Neural crest cell (in vitro differentiated cells): ENCODE measurements around the gene HMCN2. TPM values are rescaled to one million over a fixed set of nuclear protein-coding genes. Genes with fewer than 3 reads are reported as not detected.
A peak's percentile ranks its signal among the peaks of the same experiment; 100 is the strongest.

Source experiments
- DNase-seq: peaks from one replicate; pipeline ENCODE4 v3.0.0; 2021; ENCODE audit warnings: low read depth, mixed read lengths, low spot score
- H3K27ac Mint-ChIP-seq: one replicate; pipeline ENCODE4 v1.8.0; 2021; ENCODE audit warnings: mild to moderate bottlenecking, mixed read lengths; ENCODE audit not compliant: unreplicated experiment
- H3K27me3 Mint-ChIP-seq: 2 replicates; pipeline ENCODE4 v1.8.0; 2021; ENCODE audit warnings: low read depth, mild to moderate bottlenecking, mixed read lengths
- H3K36me3 Mint-ChIP-seq: 2 replicates; pipeline ENCODE4 v1.8.0; 2021; ENCODE audit warnings: low read depth, mild to moderate bottlenecking, mixed read lengths
- H3K4me1 Mint-ChIP-seq: 2 replicates; pipeline ENCODE4 v1.8.0; 2021; ENCODE audit warnings: mixed read lengths
- H3K4me3 Mint-ChIP-seq: one replicate; pipeline ENCODE4 v1.8.0; 2021; ENCODE audit warnings: mild to moderate bottlenecking, mixed read lengths
- H3K9me3 Mint-ChIP-seq: 2 replicates; pipeline ENCODE4 v1.8.0; 2021; ENCODE audit warnings: mixed read lengths
- total RNA-seq: library from RNA; stranded (reverse); gene quantifications from 2 replicates; pipeline ENCODE4 v1.2.1, GENCODE V29; 2021
- TF ChIP-seq, protein P1 (sequence below): fragments of 200-600 bp; sonication (generic); conservative IDR thresholded peaks from 2 replicates; pipeline ENCODE4 v1.5.0; 2021; ENCODE audit warnings: antibody characterized with exemption, mild to moderate bottlenecking

Gene HMCN2
- total RNA-seq, 1 donor from 2014 or later = not detected

DNA sequence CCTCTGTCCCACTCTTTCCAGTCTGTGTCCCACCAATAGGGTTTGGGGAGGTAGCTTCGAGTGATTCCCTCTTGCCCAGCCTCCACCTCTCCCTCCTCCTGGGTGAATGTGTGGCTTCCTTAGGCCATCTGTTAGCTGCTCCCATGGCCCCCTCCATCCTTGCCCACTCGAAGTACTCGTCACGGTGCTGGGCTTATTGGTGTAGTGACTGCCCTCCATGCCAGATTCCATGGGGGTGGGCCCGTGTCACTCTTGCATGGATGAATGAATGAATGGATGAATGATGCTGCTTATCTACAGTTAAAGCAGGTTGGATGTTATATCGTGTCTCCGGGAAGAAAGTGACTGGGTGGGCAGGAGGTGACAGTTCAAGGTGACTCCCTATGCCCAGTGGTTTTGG lies 19.1 kb downstream of the HMCN2 start:
- no peak overlapping the region for H3K27ac Mint-ChIP-seq
- H3K9me3 Mint-ChIP-seq = no peaks in the 10 kb centered on the region
- no peak for DNase-seq
- H3K27me3 Mint-ChIP-seq = peaks cover 42% of the 10 kb centered on the region
- no peak overlapping the region for H3K4me3 Mint-ChIP-seq
- H3K4me1 Mint-ChIP-seq = no peaks in the 10 kb centered on the region
- no peaks in the 10 kb centered on the region for H3K36me3 Mint-ChIP-seq
- TF ChIP-seq, protein P1, sequence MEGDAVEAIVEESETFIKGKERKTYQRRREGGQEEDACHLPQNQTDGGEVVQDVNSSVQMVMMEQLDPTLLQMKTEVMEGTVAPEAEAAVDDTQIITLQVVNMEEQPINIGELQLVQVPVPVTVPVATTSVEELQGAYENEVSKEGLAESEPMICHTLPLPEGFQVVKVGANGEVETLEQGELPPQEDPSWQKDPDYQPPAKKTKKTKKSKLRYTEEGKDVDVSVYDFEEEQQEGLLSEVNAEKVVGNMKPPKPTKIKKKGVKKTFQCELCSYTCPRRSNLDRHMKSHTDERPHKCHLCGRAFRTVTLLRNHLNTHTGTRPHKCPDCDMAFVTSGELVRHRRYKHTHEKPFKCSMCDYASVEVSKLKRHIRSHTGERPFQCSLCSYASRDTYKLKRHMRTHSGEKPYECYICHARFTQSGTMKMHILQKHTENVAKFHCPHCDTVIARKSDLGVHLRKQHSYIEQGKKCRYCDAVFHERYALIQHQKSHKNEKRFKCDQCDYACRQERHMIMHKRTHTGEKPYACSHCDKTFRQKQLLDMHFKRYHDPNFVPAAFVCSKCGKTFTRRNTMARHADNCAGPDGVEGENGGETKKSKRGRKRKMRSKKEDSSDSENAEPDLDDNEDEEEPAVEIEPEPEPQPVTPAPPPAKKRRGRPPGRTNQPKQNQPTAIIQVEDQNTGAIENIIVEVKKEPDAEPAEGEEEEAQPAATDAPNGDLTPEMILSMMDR = no peak

DNA sequence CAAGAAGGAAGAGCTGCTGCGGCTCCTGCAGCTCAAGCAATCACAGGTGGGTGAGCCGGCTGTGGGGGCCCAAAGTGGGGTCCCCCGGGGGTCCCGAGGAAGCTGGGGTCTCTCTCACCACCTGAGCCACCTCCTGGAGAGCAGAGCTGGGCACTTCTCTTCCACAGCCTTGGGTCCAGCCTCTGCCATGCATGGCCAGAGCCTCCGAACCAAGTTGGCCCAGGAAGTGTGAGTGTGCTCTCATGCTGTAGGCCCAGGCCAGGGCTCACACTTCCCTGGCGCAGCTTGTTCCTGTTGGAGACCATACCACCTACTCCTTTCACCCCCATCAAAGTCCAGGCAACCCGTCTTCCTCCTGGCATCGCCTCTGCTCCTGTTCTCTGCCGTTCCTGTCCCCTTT lies 19.7 kb downstream of the HMCN2 start:
- H3K27me3 Mint-ChIP-seq = peaks cover 48% of the 10 kb centered on the region

DNA sequence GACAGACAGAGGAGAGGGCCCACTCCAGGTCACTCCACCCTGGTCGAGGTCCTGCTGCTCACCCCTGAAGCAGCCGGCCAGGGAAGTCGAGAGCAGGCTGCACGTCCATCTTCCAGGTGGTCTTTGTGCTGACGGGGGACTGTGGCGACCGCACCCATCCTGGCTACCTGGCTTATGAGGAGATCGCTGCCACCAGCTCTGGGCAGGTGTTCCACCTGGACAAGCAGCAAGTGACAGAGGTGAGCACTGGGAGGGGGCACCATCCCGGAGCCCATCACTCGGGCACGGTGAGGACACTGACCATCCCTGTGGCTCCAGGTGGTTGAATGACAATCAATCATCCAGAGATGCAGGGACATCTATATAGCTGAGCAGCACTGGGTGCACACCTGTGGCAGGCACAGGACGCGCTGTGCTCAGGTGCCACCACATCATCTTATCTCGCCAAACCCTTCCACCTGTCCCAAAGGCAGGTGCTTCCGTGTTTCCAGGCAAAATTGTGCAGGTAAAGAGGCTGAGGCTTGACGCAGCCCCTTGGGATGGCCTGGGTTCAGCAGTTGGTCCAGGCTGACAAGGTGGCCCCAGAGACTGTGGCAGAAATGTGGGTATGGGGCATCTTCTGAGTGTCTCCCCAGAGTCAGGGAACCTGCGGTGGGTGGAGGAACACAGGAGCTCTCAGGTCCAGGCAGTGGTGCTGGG lies 20.7 kb downstream of the HMCN2 start:
- Mint-ChIP-seq H3K4me3 (no peak overlapping the region), H3K27ac (no peak overlapping the region), H3K4me1 (no peaks in the 10 kb centered on the region), H3K27me3 (peaks cover 54% of the 10 kb centered on the region), H3K36me3 (no peaks in the 10 kb centered on the region), H3K9me3 (no peaks in the 10 kb centered on the region)
- TF ChIP-seq, protein P1 = no peak
- no peak for DNase-seq

More for the DNA sequence above, 19.7 kb downstream of the HMCN2 start:
- H3K36me3 Mint-ChIP-seq = no peaks in the 10 kb centered on the region
- H3K27ac Mint-ChIP-seq = no peak overlapping the region
- H3K9me3 Mint-ChIP-seq = no peaks in the 10 kb centered on the region
- no peaks in the 10 kb centered on the region for H3K4me1 Mint-ChIP-seq
- no peak overlapping the region for H3K4me3 Mint-ChIP-seq
- DNase-seq = no peak
- TF ChIP-seq, protein P1 = no peak

DNA sequence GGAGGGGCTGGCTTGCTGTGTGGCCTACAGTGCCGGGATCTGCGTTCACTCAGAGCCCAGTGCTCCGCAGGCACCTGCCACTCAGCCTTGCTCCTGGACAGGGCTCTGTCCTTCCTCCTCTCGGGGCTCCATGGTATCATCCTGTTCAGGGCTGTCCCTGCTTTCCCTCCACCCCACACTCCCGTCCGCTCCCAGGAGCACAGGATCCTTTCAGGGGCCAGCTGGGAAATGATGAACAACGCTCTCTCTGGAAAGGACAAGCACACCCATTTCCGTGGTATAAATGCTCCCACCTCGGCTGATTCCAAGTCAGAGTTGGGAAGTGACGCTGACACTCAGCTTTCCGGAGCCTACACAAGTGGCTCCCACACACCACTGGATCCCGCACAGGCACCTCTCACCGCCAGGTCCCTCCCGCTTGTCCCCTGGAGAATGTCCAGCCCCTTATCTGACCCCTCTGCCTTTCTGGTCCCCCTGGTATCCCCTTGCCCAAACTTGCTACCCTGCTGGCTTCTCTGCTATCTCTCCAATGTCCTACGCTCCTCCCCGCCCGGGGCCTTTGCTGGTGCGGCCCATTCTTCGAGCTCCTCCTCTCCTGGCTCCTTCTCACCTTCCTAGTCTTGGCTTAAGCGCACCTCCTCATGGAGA lies 21.3 kb downstream of the HMCN2 start:
- peak overlapping the region; percentile 62 for H3K27ac Mint-ChIP-seq
- H3K4me1 Mint-ChIP-seq = no peaks in the 10 kb centered on the region
- no peak for DNase-seq
- TF ChIP-seq, protein P1 = no peak
- H3K36me3 Mint-ChIP-seq = no peaks in the 10 kb centered on the region
- H3K27me3 Mint-ChIP-seq = peaks cover 59% of the 10 kb centered on the region
- H3K9me3 Mint-ChIP-seq = no peaks in the 10 kb centered on the region
- no peak overlapping the region for H3K4me3 Mint-ChIP-seq

DNA sequence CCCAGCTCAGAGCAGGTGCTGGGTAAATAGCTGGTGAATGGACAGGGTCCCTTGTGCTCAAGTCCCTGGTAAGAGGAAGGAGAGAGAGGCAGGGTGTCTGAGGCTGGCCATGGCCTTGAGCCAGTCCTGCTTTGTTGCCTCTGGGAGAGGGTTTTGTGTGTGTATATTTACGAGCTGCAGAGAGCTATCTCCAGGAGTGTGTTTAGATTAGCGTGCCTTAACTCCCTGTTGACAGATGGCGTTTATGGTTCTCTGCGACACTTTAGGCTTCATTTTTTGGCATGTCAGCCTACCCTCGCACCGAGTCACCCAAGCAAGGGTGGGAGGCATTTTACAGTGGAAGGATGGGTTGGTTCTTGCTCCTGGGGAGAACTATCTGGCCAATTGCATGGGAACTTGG lies 22.2 kb downstream of the HMCN2 start:
- Mint-ChIP-seq H3K4me3 (no peak overlapping the region), H3K27ac (no peak overlapping the region), H3K36me3 (no peaks in the 10 kb centered on the region), H3K27me3 (peaks cover 65% of the 10 kb centered on the region), H3K4me1 (no peaks in the 10 kb centered on the region), H3K9me3 (no peaks in the 10 kb centered on the region)
- TF ChIP-seq, protein P1 = no peak
- DNase-seq = no peak
